ENCODE measurements around the gene LLGL2. TPM values are rescaled to one million over a fixed set of nuclear protein-coding genes. Genes with fewer than 3 reads are reported as not detected.

The LLGL2 gene
- total RNA-seq, 4 donors from 2014 or later: 40.0 to 101 (median 67.3) TPM

GRCh38 chr17:75526555-75527270, 1.2 kb downstream of the LLGL2 start:
- intact Hi-C loops (cut with DNase I): no loop called here
- peaks cover 0 to 37% (median 0%) of the 10 kb centered on the region in 3 donors for H3K36me3 ChIP-seq
- peak overlapping the region; percentile 63 to 88 (median 78) for H3K4me3 ChIP-seq
- peaks cover 5 to 40% (median 11%) of the 10 kb centered on the region in 3 donors for H3K4me1 ChIP-seq
- no peaks in the 10 kb centered on the region for H3K27me3 ChIP-seq
- H3K27ac ChIP-seq: peak overlapping the region; percentile 76 to 97 (median 92)
- TF ChIP-seq, protein P1, sequence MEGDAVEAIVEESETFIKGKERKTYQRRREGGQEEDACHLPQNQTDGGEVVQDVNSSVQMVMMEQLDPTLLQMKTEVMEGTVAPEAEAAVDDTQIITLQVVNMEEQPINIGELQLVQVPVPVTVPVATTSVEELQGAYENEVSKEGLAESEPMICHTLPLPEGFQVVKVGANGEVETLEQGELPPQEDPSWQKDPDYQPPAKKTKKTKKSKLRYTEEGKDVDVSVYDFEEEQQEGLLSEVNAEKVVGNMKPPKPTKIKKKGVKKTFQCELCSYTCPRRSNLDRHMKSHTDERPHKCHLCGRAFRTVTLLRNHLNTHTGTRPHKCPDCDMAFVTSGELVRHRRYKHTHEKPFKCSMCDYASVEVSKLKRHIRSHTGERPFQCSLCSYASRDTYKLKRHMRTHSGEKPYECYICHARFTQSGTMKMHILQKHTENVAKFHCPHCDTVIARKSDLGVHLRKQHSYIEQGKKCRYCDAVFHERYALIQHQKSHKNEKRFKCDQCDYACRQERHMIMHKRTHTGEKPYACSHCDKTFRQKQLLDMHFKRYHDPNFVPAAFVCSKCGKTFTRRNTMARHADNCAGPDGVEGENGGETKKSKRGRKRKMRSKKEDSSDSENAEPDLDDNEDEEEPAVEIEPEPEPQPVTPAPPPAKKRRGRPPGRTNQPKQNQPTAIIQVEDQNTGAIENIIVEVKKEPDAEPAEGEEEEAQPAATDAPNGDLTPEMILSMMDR (IDR thresholded peaks at IDR 0.05): no peak
- no peak for TF ChIP-seq POLR2A (IDR thresholded peaks at IDR 0.05)
- no peaks in the 10 kb centered on the region for H3K9me3 ChIP-seq
- WGBS, 2 donors: 39 to 47% methylated on average over 5 to 12 of the region's 13 CpGs
- no peak for DNase-seq

DNA sequence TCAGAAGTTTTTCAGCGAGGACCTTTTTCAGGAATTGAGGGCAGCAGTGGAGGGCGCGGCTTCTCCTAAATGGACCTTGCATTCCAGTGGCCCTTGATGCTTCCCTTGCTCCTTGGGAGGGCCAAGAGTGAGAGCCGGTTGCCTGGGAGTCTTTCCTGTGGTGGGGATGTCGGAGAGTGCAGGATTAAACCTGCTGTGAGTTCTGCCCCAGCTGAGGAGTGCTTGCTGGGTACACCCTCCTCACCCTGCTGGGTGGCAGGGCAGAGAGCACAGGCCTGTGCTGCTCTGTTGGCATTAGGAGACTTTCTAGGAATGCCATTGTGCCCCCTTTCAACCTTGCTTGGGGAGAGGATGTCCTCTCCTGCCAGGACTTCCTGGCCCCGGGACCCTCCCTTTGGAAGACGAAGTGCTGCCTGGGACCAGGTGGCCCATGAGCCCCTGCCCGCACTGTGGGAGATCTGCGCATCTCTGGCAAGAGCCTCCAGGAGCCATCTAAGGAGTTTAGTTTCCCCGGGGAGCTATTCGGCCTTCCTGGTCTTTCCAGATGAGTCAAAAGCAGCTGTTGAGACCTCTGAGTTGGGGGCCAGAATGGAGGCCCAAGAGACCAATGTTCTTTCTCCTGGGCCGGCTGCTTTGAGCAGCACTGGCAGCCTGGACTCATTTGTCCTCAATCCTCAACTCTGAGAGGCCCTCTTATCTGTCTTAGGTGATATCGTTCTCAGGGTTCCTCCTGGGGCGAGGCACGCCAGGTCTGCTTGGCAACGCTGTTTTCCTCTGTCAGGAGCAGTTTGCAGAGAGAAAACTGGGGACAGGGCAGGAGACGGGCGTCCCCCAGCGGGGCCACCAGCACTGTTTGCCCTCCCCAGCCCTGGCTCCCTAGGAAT, 5.6 kb downstream of the LLGL2 start:
- no peaks in the 10 kb centered on the region for H3K9me3 ChIP-seq
- H3K4me1 ChIP-seq: peaks cover 0 to 28% (median 6%) of the 10 kb centered on the region in 3 donors
- no peak for DNase-seq
- no peak overlapping the region for H3K4me3 ChIP-seq
- WGBS, 2 donors: 66 to 87% methylated on average over 6 to 7 of the region's 19 CpGs
- TF ChIP-seq, protein P1 (IDR thresholded peaks at IDR 0.05): no peak
- TF ChIP-seq POLR2A (IDR thresholded peaks at IDR 0.05): no peak
- peaks cover 0 to 55% (median 0%) of the 10 kb centered on the region in 3 donors for H3K36me3 ChIP-seq
- intact Hi-C loops (cut with DNase I): no loop called here
- H3K27me3 ChIP-seq: no peaks in the 10 kb centered on the region
- peak overlapping the region; percentile 19 to 48 (median 35) for H3K27ac ChIP-seq

- peaks cover 0 to 22% (median 6%) of the 10 kb centered on the region in 3 donors for H3K4me1 ChIP-seq
- H3K36me3 ChIP-seq: peaks cover 0 to 55% (median 0%) of the 10 kb centered on the region in 3 donors
- no peaks in the 10 kb centered on the region for H3K9me3 ChIP-seq
- DNase-seq: no peak
- no peak overlapping the region for H3K4me3 ChIP-seq
- no peaks in the 10 kb centered on the region for H3K27me3 ChIP-seq
- TF ChIP-seq, protein P1 (IDR thresholded peaks at IDR 0.05): no peak
- TF ChIP-seq POLR2A (IDR thresholded peaks at IDR 0.05): no peak
- 85 to 92% methylated on average over 2 to 7 of the region's 7 CpGs for WGBS, 2 donors
- intact Hi-C loops (cut with DNase I): no loop called here
- peak overlapping the region; percentile 19 to 48 (median 35) for H3K27ac ChIP-seq
Measured at GRCh38 chr17:75531721-75532072, 6.2 kb downstream of the LLGL2 start.

DNA sequence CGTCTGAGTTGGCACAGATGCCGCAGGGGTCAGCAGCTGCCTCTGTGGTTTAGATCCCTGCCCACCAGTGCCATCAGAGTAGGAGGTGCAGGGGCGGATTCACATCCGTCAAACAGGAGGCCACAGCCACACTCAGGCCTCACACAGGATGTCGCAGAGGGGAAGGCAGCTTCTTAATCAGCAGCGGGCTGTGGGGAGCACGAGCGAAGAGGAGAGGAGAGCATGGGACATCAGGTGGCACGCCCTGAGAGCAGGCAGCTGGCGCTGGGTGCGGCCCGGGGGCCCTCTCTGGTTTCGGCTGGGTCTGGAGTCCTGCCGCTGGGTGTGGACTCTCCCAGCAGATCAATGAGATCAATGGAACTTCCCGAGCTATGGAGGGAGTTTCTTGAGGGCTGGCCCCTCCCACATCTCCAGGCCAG, 9.6 kb downstream of the LLGL2 start:
- Histone ChIP-seq H3K9me3 (no peaks in the 10 kb centered on the region), H3K36me3 (peaks cover 0 to 52% (median 0%) of the 10 kb centered on the region in 3 donors), H3K27me3 (no peaks in the 10 kb centered on the region), H3K27ac (no peak overlapping the region), H3K4me3 (no peak overlapping the region), H3K4me1 (peaks cover 0 to 17% (median 2%) of the 10 kb centered on the region in 3 donors)
- intact Hi-C loops (cut with DNase I): no loop called here
- DNase-seq: no peak
- TF ChIP-seq POLR2A (IDR thresholded peaks at IDR 0.05): no peak
- TF ChIP-seq, protein P1 (IDR thresholded peaks at IDR 0.05): no peak
- 73 to 76% methylated on average over 3 to 5 of the region's 15 CpGs for WGBS, 2 donors

DNA sequence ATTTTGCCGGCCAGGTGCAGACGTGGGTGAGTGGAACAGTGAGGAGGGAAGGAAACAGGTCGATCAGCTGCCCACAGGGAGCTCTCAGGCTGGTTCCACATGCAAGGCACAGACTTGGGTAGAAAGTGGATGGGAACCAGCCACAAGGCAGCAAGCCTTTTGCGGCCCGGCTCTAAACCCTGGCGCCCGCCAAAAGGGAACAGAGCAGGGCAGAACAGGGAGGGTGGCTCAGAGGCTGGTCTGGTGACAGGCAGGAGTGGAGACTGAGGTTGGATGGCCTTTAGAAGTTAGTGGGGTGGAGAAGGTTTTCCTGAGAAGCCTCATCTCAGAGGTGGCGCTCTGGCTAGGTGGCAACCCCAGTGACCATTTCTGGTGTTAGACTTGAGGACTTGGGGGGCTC, 10.4 kb downstream of the LLGL2 start:
- WGBS, 2 donors: 86 to 93% methylated on average over 4 to 8 of the region's 8 CpGs
- no peak for DNase-seq
- Histone ChIP-seq H3K9me3 (no peaks in the 10 kb centered on the region), H3K27ac (no peak overlapping the region), H3K27me3 (no peaks in the 10 kb centered on the region), H3K4me3 (no peak overlapping the region), H3K4me1 (peaks cover 0 to 22% (median 7%) of the 10 kb centered on the region in 3 donors), H3K36me3 (peaks cover 0 to 50% (median 0%) of the 10 kb centered on the region in 3 donors)
- intact Hi-C loops (cut with DNase I): no loop called here
- TF ChIP-seq, protein P1 (IDR thresholded peaks at IDR 0.05): no peak
- no peak for TF ChIP-seq POLR2A (IDR thresholded peaks at IDR 0.05)

All from esophagus squamous epithelium (tissue), 5 donors.